HG02840 (cell line): ENCODE results near the gene PLEKHA1.

Experiments used
- ATAC-seq: cut with Tn5 transposase; IDR thresholded peaks from one replicate; pipeline ENCODE4 v1.9.1; 2021; ENCODE audit warnings: mild to moderate bottlenecking, moderate library complexity, moderate number of reproducible peaks; ENCODE audit not compliant: unreplicated experiment, low FRiP score

PLEKHA1 gene

DNA sequence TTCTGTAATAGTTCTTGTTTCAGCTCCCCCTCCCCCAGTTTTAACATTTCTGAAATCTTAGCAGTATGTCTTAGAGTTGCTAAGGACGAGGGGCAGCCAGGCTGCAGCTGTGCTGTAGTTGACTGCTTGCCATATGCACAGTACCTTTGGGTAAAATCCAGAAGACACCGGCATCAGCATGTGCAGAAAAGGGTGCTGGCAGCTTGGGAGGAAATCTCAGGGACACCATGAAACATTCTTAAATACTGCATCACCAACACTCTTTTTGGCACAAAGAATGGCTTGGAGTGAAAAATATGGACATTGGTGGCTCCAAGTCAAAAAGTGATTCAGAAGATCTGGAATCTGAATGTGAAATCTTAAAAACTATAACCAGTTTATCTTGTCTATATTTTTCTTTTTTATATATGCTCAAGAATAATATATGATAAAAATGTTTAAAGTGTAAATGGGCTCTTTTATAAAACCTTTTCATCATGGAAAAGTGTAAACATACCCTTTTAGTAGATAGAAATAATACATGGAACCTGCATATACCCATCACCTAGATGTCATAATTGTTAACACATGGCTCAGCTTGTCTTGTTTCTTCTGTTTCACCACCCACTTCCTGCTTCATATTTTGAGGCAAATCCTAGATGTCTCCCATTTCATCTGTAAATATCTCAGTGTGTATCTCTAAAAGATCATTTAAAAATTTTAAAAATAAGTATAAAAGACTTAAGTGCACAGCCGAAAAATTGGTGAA, 45.5 kb downstream of the PLEKHA1 start:
- ATAC-seq: no peak

GRCh38 chr10:122420624-122421007, 46.1 kb downstream of the PLEKHA1 start:
- no peak for ATAC-seq

GRCh38 chr10:122421054-122421625, 46.6 kb downstream of the PLEKHA1 start:
- ATAC-seq: no peak

- ATAC-seq: no peak
These were observed 47.2 kb downstream of the PLEKHA1 start for GRCh38 chr10:122421742-122422141.

DNA sequence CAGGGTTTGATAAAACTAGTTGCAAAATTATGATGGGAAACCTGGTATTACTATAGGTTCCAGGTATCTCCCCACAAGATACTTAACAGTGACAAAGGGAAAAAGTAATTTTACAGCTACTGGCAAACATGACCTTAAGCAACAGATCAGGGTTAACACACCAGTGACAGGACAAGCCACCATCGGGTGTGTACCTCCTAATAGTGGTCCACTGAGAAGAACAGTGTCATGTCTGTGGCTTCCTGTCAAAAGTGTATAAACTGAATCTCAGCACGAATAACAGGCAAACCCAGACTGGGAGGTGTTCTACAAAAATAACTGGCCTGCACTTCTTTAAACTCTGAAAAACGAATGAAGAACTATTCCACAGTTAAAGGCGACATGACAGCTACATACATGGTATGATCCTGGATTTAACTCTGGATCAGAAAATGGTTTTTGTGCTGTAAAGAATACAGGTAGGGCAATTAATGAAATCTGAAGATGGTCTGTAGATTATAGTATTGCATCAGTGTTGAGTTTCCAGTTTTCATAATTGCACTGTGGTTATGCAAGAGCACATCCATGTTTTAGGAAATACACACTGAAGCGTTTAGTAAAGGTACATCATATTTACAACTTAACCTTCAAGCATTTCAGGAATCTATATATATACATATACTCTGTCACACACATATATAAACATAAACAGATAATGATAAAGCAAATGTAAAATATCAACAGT, 47.9 kb downstream of the PLEKHA1 start:
- ATAC-seq: no peak

DNA sequence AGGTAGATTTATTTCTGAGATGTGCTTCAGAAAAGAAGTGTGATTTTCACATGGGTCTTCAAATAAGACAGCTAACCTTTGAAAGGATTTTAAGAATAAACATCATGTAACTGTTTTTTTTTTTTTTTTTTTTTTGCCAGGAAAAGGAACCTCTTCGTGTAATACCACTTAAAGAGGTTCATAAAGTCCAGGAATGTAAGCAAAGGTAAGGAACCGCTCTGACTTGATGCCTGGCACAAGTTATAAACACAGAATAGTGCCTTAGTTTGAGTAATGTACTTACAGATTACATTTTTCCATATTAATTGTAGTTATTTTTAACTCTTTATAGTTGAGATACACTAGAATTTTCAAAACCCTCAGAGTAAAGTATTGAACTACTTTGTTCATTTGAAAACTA, 49.6 kb downstream of the PLEKHA1 start:
- no peak for ATAC-seq

DNA sequence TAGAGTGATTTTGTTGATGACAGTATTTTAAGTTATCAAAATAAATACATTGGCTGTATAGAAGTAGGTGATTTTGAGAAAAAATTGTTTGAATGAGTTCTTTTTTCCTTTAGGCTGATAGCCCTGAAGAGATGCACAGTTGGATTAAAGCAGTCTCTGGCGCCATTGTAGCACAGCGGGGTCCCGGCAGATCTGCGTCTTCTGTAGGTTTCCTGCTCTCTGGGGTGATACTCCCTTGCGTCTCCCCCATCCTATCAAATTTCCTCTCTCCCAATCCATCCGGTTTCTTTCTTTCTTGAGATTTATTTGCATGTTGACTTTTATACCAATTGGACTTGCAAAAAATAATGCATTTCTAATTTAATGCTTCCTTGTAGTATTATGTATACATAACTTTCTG, 52.3 kb downstream of the PLEKHA1 start:
- ATAC-seq: no peak

DNA sequence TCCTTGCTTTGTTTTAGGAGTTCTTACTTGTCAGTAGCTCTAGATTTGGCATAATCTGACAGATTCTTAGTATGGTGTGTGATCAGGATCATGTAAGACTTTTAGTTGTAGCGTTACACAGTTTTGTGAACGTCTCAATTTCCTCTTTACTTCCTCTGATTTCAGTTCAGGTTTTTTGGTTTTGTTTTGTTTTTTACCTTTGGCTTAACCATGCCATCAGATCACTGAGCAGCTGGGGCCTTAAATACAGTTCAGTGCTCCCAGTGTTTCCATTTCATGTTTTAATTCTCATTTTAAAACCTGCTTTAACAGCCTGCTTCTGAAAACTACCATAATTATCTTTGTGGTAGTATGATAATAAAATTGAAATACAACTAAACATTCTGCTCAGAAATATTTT, 52.8 kb downstream of the PLEKHA1 start:
- no peak for ATAC-seq

- ATAC-seq: no peak
These were observed 60.8 kb downstream of the PLEKHA1 start for GRCh38 chr10:122435212-122435827.

- no peak for ATAC-seq
These were observed 67.5 kb downstream of the PLEKHA1 start for GRCh38 chr10:122441961-122442360.

- ATAC-seq: no peak
These were observed 71.0 kb downstream of the PLEKHA1 start for GRCh38 chr10:122445469-122445868.

DNA sequence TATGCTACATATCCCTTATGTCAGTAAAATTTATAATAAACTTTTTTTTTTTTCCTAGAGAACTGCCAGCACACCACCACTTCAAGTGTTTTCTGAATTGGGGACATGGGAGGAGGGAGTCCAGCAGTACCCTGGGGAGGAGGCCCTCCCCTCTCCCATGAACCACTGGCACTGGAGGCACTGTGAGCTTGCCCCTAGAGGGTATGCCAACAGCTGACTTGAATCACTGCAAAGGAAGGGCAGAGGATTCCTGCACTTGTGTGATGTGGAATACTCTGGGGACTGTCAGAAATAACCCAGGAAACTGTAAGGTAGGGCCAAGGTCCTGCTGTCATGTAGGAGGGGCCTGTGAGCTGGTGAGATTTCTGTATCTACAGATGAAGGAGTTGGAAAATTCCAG, 71.4 kb downstream of the PLEKHA1 start:
- ATAC-seq: no peak

- ATAC-seq: no peak
These were observed 72.3 kb downstream of the PLEKHA1 start for GRCh38 chr10:122446668-122447423.

GRCh38 chr10:122448600-122448999, 74.1 kb downstream of the PLEKHA1 start:
- ATAC-seq: no peak

DNA sequence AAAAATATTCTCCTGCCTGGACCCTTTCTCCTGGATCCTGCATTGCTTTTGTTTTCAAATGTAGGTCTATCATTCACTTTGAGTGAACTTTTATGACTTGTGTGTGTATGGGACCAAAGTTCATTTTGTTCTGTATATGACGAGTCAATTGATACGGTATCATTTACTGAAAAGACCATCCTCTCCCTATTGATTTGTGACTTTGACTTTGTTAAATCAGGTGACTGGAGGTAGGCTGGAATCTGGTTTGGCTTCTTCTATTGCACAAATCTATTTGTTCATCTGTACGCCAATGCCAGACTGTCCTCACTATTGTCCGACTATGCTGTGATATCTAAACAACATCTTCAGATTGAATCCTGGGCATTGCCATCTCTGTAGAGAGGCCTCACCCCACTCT, 74.6 kb downstream of the PLEKHA1 start:
- ATAC-seq: no peak

DNA sequence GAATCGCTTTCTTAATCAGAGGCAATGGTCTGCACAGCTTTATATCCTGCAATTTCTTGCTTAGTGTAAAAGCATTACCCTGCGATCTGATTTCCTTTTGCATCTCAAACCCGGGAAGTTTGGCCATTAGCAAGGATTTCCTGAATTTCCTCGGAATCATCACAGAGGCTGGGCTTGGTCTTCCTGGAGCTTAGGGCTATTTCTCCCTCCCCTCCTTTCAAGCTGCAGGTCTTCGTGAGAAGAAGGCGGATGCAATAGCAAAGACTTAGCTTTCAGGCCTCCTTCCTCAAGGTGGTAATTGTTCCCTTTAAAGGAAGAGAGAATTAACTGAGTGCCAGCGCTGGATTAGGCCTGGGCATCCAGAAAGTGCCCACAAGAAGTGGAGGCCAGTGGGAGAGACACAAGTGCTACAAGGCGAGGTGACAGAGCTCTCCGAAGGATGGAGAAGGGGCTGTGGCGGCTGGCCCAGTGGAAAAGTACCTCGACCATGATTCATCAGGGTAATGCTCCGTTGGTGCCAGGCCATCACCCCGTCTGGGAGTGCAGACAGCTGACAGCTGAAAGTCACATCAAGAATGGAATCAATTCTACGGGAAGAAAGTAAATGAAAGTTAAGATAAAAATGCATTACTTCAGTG, 76.0 kb downstream of the PLEKHA1 start:
- no peak for ATAC-seq

- ATAC-seq: no peak
These were observed 79.6 kb downstream of the PLEKHA1 start for GRCh38 chr10:122454071-122454470.

- no peak for ATAC-seq
These were observed 80.1 kb downstream of the PLEKHA1 start, which contains the start of gene ARMS2 for GRCh38 chr10:122454603-122455080. TSS of gene ARMS2 (plus strand) at chr10:122454653. CDS start at chr10:122454728, 75 bp downstream.

DNA sequence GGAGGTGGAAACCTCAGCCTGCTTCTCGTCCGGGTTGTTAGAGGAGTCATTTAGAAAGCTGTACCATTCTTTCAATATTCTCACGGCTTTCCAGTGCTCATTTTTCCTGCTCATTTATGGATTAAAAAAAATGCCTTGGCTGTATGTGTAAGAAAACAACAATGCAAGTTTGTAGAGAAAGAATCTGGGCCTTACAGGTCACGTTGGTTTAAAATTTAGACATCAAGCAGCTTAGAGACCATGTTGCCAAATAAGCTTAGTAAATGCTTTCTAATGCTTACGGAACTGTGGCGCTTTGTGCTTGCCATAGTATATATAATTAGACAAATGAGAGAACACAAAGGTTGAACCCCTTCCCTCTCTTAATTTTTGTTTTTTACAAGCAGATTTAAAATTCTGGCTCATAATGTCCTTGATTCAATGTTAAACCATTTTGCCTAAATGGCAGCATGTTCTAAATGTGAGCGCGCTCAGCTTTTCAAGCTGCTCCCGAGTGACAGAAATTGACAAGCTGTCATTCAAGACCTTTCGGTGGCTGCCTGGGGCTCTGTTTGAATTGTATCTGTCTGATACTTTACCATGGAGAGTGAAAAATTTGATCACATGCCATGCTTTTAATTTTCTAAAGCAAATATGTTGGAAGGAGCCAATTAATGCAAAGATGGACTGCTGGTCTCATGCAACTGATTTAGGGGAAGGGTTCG, 81.0 kb downstream of the PLEKHA1 start:
- no peak for ATAC-seq
